ENCODE data around the gene SPSB4. TPM values are rescaled to one million over a fixed set of nuclear protein-coding genes. Genes with fewer than 3 reads are reported as not detected.
"Not testable (repeated sequence)": the region's sequence is repeated elsewhere in the genome, so short reads cannot be mapped to it uniquely, and the experiment has no call there.

SPSB4 gene
- total RNA-seq, 1 donor, result not detected

- H3K4me3 ChIP-seq (ENCODE audit: low read depth, low read length), result no peak overlapping the region
- no peak for DNase-seq (ENCODE audit: low read depth)
- no peak for TF ChIP-seq CTCF (IDR thresholded peaks at IDR 0.05; ENCODE audit: insufficient read depth, low read length)
These were observed 63.1 kb downstream of the SPSB4 start for GRCh38 chr3:141114179-141114745.

GRCh38 chr3:141114816-141115460 lies 63.8 kb downstream of the SPSB4 start:
- no peak for DNase-seq (ENCODE audit: low read depth)
- peak; percentile 43 for TF ChIP-seq CTCF (IDR thresholded peaks at IDR 0.05; ENCODE audit: insufficient read depth, low read length)
- no peak overlapping the region for H3K4me3 ChIP-seq (ENCODE audit: low read depth, low read length)

- H3K4me3 ChIP-seq (ENCODE audit: low read depth, low read length), result no peak overlapping the region
- no peak for DNase-seq (ENCODE audit: low read depth)
- TF ChIP-seq CTCF (IDR thresholded peaks at IDR 0.05; ENCODE audit: insufficient read depth, low read length), result no peak
These were observed 64.8 kb downstream of the SPSB4 start for GRCh38 chr3:141115789-141116541.

- no peak for TF ChIP-seq CTCF (IDR thresholded peaks at IDR 0.05; ENCODE audit: insufficient read depth, low read length)
- H3K4me3 ChIP-seq (ENCODE audit: low read depth, low read length), result no peak overlapping the region
- no peak for DNase-seq (ENCODE audit: low read depth)
These were observed 65.6 kb downstream of the SPSB4 start for GRCh38 chr3:141116721-141117120.

GRCh38 chr3:141117982-141118381 lies 66.8 kb downstream of the SPSB4 start:
- DNase-seq (ENCODE audit: low read depth); H3K4me3 ChIP-seq (ENCODE audit: low read depth, low read length): not testable (repeated sequence)

GRCh38 chr3:141122455-141123030 lies 71.4 kb downstream of the SPSB4 start:
- DNase-seq (ENCODE audit: low read depth), result no peak
- no peak overlapping the region for H3K4me3 ChIP-seq (ENCODE audit: low read depth, low read length)
- no peak for TF ChIP-seq CTCF (IDR thresholded peaks at IDR 0.05; ENCODE audit: insufficient read depth, low read length)
